GM23338 (cell line): ENCODE results near the gene SPDYE2.
"Not testable (repeated sequence)": the region's sequence is repeated elsewhere in the genome, so short reads cannot be mapped to it uniquely, and the experiment has no call there.

Experiments used
- CREB1 ChIP-seq: fragments of 250-450 bp; sonication (Bioruptor Pico); IDR thresholded peaks from 2 replicates; pipeline ENCODE4 v1.5.0; 2020; ENCODE audit warnings: low read depth, mild to moderate bottlenecking, moderate library complexity
- CTCF ChIP-seq, 2 experiments: fragments of 200-600 bp in 1 of 2; sonication (generic) in 1 of 2; conservative IDR thresholded peaks; 2 replicates each; pipeline versions ENCODE4 v1.5.1 to v1.6.1; 2016 to 2017; ENCODE audit warnings: antibody characterized with exemption in 2 of 2, low read depth in 2 of 2, mild to moderate bottlenecking in 2 of 2, moderate library complexity in 1 of 2
- EZH2 ChIP-seq: fragments of 200-600 bp; sonication (generic); IDR thresholded peaks from one replicate; pipeline ENCODE4 v1.8.0; 2017; ENCODE audit warnings: antibody characterized with exemption, mild to moderate bottlenecking, low read depth; ENCODE audit not compliant: unreplicated experiment
- JUNB ChIP-seq: IDR thresholded peaks from one replicate; pipeline ENCODE4 v1.6.1; 2016; ENCODE audit warnings: antibody characterized with exemption; ENCODE audit not compliant: unreplicated experiment
- POLR2AphosphoS5 ChIP-seq: IDR thresholded peaks from 2 replicates; pipeline ENCODE4 v1.6.1; 2016; ENCODE audit warnings: antibody characterized with exemption, low read depth
- STAT1 ChIP-seq: IDR thresholded peaks from one replicate; pipeline ENCODE4 v1.6.1; 2016; ENCODE audit warnings: antibody characterized with exemption; ENCODE audit not compliant: unreplicated experiment
- TF ChIP-seq, protein P1 (sequence below): IDR thresholded peaks from one replicate; pipeline ENCODE4 v1.6.1; 2018; ENCODE audit warnings: antibody characterized with exemption; ENCODE audit not compliant: unreplicated experiment

GRCh38 chr7:102602317-102602716 lies 51.3 kb downstream of the SPDYE2 start:
- not testable (repeated sequence) for TF ChIP-seq CTCF (conservative IDR thresholded peaks at IDR 0.05; ENCODE audit: low read depth in 2 of 2); EZH2; POLR2AphosphoS5; STAT1; CREB1 (CRISPR knock-in tag); JUNB
- TF ChIP-seq, protein P1, sequence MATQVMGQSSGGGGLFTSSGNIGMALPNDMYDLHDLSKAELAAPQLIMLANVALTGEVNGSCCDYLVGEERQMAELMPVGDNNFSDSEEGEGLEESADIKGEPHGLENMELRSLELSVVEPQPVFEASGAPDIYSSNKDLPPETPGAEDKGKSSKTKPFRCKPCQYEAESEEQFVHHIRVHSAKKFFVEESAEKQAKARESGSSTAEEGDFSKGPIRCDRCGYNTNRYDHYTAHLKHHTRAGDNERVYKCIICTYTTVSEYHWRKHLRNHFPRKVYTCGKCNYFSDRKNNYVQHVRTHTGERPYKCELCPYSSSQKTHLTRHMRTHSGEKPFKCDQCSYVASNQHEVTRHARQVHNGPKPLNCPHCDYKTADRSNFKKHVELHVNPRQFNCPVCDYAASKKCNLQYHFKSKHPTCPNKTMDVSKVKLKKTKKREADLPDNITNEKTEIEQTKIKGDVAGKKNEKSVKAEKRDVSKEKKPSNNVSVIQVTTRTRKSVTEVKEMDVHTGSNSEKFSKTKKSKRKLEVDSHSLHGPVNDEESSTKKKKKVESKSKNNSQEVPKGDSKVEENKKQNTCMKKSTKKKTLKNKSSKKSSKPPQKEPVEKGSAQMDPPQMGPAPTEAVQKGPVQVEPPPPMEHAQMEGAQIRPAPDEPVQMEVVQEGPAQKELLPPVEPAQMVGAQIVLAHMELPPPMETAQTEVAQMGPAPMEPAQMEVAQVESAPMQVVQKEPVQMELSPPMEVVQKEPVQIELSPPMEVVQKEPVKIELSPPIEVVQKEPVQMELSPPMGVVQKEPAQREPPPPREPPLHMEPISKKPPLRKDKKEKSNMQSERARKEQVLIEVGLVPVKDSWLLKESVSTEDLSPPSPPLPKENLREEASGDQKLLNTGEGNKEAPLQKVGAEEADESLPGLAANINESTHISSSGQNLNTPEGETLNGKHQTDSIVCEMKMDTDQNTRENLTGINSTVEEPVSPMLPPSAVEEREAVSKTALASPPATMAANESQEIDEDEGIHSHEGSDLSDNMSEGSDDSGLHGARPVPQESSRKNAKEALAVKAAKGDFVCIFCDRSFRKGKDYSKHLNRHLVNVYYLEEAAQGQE: not testable (repeated sequence)
